Testis (tissue), 2 donors: ENCODE data around the gene CMTM7.

Experiments
- CTCF ChIP-seq, 3 experiments: fragments of 450-650 bp in 2 of 3; fragments of 200-600 bp in 1 of 3; sonication (generic) in 1 of 3; IDR thresholded peaks; one replicate each; pipeline ENCODE4 v1.5.1; 2016 to 2019; ENCODE audit warnings: antibody characterized with exemption in 3 of 3, mild to moderate bottlenecking in 2 of 3, moderate library complexity in 1 of 3
- POLR2A ChIP-seq: fragments of 450-650 bp; IDR thresholded peaks from one replicate; pipeline ENCODE4 v1.6.1; 2017; ENCODE audit warnings: antibody characterized with exemption, mild to moderate bottlenecking, moderate library complexity

DNA sequence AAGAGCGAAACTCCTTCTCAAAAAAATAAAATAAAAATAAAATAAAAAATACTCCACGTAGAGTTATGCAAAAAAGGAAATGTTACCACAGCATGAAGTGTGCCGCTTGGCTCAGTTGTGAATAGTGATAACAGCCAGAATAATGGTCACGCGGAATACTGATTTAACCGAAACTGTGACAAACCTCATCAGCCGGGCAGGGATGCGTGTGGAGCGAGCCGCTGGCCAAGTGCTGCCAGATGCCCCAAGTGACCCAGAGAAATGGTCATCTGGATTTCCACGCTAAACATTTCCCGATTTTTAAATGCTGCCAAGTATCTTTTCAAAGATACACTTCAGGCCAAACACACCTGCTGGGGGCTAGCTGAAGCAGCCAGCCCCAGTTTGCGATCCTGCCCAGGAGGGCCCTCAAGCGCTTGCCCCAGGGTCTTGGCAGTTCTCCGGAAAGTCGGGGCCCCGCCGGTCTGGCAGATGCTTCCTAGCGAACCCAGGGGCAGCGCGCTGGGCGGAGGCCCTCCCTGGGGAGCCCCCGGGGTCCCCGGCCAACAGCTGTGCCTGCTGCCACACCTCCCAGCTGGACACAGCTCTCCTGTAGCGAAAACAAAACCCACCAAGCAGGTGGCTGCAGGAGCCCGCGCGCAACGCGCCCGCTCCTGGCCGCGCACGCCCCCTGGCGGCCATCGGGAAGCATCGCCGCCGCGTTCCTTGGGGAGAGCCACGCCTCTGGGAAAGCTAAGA lies 75.8 kb downstream of the CMTM7 start:
- peak; percentile 94 to 98 (median 94) for TF ChIP-seq CTCF (IDR thresholded peaks at IDR 0.05)
- no peak for TF ChIP-seq POLR2A
